Measurements from ENCODE around the gene CCDC32. TPM values are rescaled to one million over a fixed set of nuclear protein-coding genes. Genes with fewer than 3 reads are reported as not detected.
A peak's percentile ranks its signal among the peaks of the same experiment; 100 is the strongest.

CCDC32 gene
- total and polyA plus RNA-seq, 2 of the 13 experiments (the other 11 are each of a cell fraction or from before 2014, with no cell fraction given), result 10.8 to 23.2 TPM

DNA sequence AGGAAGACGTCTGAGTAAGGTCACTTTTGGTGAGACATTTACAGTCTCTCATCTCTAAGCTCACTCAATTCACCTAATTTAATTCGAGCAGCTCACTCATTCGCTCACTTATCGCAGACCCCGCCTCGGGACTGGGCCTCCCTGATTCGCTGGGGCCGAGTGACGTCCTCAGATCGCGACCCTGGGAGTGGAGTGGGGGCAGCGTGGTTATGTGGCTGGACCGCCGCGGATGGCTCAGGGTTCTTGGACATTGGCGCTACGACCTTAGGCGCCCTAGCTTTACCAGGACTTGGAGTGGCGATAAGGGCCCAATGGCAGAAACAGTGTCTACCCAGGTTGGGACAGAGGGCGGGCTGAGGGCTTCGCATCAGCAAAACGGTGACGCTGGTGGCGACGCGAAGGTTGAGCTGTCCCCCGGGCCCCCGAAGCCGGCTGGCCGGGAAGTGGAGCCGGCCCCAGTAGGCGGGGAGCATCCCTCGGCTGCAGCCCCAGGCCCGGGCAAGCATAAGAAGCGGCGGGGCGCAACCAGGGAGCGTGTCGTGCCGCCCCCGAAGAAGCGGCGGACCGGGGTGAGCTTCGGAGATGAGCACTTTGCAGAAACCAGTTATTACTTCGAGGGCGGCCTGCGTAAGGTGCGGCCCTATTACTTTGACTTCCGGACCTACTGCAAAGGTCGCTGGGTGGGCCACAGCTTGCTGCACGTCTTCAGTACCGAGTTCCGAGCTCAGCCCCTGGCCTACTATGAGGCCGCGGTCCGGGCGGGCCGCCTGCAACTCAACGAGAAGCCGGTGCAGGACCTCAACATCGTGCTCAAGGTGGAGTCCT, 4.5 kb upstream of the CCDC32 start, which contains the start of gene RPUSD2 (continued):
- TF ChIP-seq, protein P1, sequence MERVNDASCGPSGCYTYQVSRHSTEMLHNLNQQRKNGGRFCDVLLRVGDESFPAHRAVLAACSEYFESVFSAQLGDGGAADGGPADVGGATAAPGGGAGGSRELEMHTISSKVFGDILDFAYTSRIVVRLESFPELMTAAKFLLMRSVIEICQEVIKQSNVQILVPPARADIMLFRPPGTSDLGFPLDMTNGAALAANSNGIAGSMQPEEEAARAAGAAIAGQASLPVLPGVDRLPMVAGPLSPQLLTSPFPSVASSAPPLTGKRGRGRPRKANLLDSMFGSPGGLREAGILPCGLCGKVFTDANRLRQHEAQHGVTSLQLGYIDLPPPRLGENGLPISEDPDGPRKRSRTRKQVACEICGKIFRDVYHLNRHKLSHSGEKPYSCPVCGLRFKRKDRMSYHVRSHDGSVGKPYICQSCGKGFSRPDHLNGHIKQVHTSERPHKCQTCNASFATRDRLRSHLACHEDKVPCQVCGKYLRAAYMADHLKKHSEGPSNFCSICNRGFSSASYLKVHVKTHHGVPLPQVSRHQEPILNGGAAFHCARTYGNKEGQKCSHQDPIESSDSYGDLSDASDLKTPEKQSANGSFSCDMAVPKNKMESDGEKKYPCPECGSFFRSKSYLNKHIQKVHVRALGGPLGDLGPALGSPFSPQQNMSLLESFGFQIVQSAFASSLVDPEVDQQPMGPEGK (CRISPR knock-in tag; IDR thresholded peaks at IDR 0.05), result peak; percentile 92
- TF ChIP-seq, protein P2, sequence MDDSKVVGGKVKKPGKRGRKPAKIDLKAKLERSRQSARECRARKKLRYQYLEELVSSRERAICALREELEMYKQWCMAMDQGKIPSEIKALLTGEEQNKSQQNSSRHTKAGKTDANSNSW (CRISPR knock-in tag; IDR thresholded peaks at IDR 0.05; ENCODE audit: borderline replicate concordance), result no peak; the same call in 1 of the 2 replicates
- TF ChIP-seq NCOA2 (CRISPR knock-in tag; IDR thresholded peaks at IDR 0.05) (0 out of 2 replicates have a peak, but pooled peaks have one; percentile 19), RFXANK (CRISPR knock-in tag; IDR thresholded peaks at IDR 0.05) (no peak), CC2D1A (CRISPR knock-in tag; IDR thresholded peaks at IDR 0.05) (no peak), NR2C2 (CRISPR knock-in tag; IDR thresholded peaks at IDR 0.05; ENCODE audit: borderline replicate concordance) (no peak; the same call in 1 of the 2 replicates), ZNF333 (CRISPR knock-in tag; IDR thresholded peaks at IDR 0.05; ENCODE audit: borderline replicate concordance) (peak; percentile 84; the same call in 1 of the 2 replicates), HMGXB3 (CRISPR knock-in tag; IDR thresholded peaks at IDR 0.05; ENCODE audit: borderline replicate concordance) (peak; percentile 46; the same call in 1 of the 2 replicates), ZNF331 (CRISPR knock-in tag; IDR thresholded peaks at IDR 0.05) (peak; percentile 53), RELA (CRISPR knock-in tag; IDR thresholded peaks at IDR 0.05) (no peak), TAF1 (CRISPR knock-in tag; IDR thresholded peaks at IDR 0.05) (peak; percentile 77), ZNF572 (CRISPR knock-in tag; IDR thresholded peaks at IDR 0.05) (no peak), ZNF850 (CRISPR knock-in tag; conservative IDR thresholded peaks at IDR 0.05) (no peak), JDP2 (CRISPR knock-in tag; IDR thresholded peaks at IDR 0.05; ENCODE audit: borderline replicate concordance) (no peak), ZNF75D (CRISPR knock-in tag; IDR thresholded peaks at IDR 0.05; ENCODE audit: borderline replicate concordance) (no peak), WIZ (CRISPR knock-in tag; IDR thresholded peaks at IDR 0.05) (no peak)
- TF ChIP-seq, protein P3, sequence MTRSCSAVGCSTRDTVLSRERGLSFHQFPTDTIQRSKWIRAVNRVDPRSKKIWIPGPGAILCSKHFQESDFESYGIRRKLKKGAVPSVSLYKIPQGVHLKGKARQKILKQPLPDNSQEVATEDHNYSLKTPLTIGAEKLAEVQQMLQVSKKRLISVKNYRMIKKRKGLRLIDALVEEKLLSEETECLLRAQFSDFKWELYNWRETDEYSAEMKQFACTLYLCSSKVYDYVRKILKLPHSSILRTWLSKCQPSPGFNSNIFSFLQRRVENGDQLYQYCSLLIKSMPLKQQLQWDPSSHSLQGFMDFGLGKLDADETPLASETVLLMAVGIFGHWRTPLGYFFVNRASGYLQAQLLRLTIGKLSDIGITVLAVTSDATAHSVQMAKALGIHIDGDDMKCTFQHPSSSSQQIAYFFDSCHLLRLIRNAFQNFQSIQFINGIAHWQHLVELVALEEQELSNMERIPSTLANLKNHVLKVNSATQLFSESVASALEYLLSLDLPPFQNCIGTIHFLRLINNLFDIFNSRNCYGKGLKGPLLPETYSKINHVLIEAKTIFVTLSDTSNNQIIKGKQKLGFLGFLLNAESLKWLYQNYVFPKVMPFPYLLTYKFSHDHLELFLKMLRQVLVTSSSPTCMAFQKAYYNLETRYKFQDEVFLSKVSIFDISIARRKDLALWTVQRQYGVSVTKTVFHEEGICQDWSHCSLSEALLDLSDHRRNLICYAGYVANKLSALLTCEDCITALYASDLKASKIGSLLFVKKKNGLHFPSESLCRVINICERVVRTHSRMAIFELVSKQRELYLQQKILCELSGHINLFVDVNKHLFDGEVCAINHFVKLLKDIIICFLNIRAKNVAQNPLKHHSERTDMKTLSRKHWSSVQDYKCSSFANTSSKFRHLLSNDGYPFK (CRISPR knock-in tag; IDR thresholded peaks at IDR 0.05; ENCODE audit: borderline replicate concordance), result peak; percentile 75; the same call in 1 of the 2 replicates
- TF ChIP-seq, protein P4, sequence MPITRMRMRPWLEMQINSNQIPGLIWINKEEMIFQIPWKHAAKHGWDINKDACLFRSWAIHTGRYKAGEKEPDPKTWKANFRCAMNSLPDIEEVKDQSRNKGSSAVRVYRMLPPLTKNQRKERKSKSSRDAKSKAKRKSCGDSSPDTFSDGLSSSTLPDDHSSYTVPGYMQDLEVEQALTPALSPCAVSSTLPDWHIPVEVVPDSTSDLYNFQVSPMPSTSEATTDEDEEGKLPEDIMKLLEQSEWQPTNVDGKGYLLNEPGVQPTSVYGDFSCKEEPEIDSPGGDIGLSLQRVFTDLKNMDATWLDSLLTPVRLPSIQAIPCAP (CRISPR knock-in tag; IDR thresholded peaks at IDR 0.05; ENCODE audit: low read depth), result no peak
